Suppressor macrophage (primary cell): ENCODE measurements around the gene OR1J1.
A peak's percentile ranks its signal among the peaks of the same experiment; 100 is the strongest.

Source experiments
- DNase-seq, 4 experiments: peaks; one replicate each; pipeline ENCODE4 v3.0.0-alpha.2; 2020 to 2022
- total RNA-seq, 17 experiments: gene quantifications; one replicate each; lab custom pipeline; 2026; ENCODE audit warnings: mixed read lengths in 6 of 17, inconsistent platforms in 3 of 17; lab: John Stamatoyannopoulos, UW

OR1J1 gene, protein sequence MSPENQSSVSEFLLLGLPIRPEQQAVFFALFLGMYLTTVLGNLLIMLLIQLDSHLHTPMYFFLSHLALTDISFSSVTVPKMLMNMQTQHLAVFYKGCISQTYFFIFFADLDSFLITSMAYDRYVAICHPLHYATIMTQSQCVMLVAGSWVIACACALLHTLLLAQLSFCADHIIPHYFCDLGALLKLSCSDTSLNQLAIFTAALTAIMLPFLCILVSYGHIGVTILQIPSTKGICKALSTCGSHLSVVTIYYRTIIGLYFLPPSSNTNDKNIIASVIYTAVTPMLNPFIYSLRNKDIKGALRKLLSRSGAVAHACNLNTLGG
- 0 to 0.66 (median 0) reads per million in 17 experiments for total RNA-seq

DNA sequence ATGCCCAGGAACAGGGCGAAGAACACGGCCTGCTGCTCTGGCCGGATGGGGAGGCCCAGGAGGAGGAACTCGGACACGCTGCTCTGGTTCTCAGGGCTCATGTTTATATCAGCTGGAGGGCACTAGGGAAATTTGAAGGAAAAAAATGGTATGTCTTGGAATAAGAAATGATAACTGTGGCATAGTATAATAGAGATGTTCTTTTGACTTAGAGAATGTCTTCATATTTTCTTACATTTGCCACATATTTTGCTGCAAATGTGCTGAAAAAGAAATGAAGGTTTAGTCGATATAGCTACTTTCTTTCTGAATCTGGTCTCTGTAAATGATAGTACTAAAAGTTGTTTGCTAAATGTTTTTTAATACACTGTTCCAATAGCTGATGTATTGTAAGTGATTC is at the start of gene OR1J1:
OR1J1 (minus strand) TSS at position 101 of the 400 bp plus-strand sequence; CDS start at position 101, 0 bp downstream.
- DNase-seq: no peak

DNA sequence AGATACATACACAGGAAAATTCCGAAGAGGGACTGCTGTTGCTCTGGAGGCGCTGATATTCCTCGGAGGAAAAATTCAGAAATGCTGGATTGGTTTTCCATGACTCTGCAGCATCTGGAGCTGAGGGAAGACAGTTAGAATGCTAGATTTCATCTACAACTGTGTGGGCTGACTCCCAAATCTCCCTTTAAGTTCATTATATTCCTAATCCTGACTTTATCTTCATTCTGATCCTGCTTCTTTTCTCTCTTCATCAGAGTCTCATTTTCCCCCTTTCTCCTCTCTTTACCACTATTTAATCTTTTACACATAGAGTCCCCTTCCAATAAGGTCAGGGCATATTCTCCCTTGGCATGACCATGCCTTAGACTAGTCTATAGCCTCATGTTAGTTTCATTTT is 49.5 kb upstream of the OR1J1 start, which contains the start of gene OR1N1:
OR1N1 (minus strand) TSS at position 101 of the 400 bp plus-strand sequence; CDS start at position 101, 0 bp downstream.
- no peak for DNase-seq

DNA sequence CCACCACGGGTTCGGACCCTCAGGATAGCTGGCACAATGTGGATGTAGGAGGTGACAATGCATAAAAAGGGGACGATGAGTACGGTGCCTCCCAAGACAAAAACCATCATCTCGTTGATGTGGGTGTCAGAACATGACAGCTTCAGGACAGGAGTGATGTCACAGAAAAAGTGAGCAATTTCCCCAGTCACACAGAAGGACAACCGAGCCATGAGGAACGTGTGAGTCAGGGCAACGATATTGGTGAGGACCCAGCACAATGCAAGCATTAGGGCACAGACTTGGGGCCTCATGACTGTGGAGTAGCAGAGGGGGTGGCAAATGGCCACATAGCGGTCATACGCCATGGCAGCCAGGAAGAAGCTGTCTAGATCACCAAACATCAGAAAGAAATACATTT is 48.9 kb upstream of the OR1J1 start:
- DNase-seq: no peak

DNA sequence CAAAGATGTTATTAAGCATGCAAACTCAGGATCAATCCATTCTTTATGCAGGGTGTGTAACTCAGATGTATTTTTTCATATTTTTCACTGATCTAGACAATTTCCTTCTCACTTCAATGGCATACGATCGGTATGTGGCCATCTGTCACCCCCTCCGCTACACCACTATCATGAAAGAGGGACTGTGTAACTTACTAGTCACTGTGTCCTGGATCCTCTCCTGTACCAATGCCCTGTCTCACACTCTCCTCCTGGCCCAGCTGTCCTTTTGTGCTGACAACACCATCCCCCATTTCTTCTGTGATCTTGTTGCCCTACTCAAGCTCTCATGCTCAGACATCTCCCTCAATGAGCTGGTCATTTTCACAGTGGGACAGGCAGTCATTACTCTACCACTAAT is 41.6 kb upstream of the OR1J1 start:
- DNase-seq: no peak

DNA sequence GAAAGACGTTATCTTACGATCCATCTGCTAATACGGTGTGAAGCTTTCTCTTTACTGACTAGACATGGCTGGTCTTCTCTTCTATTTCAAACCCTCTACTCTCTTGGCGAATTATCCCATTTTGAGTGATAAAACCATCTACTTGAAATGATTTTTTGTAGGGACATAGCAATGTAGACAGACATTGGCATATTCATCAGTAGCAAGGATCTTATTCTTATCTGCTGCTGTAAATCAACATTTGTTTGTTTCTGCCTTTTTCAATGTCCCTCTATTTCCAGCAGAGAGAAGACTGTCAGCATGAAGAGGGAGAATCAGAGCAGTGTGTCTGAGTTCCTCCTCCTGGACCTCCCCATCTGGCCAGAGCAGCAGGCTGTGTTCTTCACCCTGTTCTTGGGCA is 41.1 kb upstream of the OR1J1 start, which contains the start of gene OR1J4:
OR1J4 (plus strand) TSS at position 301 of the 400 bp plus-strand sequence; CDS start at position 301, 0 bp downstream.
- no peak for DNase-seq

DNA sequence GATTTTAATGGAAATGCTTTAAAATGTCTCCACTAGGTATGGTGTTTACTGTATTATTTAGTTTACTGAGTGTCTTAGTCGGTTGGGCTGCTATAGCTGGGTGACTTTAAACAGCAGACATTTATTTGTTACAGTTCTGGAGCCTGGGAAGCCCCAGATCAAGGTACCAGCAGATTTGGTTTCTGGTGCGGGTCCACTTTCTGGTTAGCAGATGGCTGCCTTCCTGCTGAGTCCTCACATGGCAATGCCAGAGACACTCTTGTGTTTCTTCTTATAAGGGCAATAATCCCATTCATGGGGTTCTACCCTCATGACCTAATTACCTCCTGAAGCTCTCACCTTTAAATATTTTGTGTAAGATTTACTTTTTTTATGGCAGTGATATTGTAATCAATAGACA is 40.5 kb upstream of the OR1J1 start:
- DNase-seq: no peak

DNA sequence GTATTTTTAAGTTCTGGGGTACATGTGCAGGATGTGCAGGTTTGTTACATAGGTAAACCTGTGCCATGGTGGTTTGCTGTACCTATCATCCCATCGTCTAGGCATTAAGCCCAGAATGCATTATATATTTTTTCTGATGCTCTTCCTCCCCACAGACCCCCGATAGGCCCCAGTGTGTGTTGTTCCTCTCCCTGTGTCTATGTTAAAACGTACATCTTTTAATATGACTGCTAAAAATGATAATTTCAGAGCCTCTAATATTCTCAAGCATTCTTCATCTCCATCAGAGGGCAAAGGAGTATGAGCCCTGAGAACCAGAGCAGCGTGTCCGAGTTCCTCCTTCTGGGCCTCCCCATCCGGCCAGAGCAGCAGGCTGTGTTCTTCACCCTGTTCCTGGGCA is 32.8 kb upstream of the OR1J1 start, which contains the start of gene OR1J2:
OR1J2 (plus strand) TSS at position 301 of the 400 bp plus-strand sequence; CDS start at position 301, 0 bp downstream.
- DNase-seq: no peak

DNA sequence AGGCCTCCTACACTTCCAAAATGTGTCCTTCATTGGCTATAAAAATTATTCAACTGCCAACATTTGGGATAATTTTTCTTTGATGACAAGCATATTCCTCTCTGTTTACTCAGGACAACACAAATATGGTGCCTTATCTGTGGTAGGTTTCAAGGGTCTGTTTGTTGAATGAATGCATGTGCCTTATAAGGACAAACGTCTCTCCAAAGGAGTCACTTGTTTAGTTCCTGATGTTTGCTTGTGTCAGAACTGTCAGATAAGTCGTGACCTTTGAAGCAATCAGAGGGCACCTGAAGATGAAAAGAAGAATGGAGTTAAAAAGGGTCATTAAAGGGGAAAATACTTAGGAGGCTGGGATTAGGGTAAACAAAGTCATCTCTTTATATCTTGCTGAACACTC is 29.2 kb upstream of the OR1J1 start:
- DNase-seq: no peak

DNA sequence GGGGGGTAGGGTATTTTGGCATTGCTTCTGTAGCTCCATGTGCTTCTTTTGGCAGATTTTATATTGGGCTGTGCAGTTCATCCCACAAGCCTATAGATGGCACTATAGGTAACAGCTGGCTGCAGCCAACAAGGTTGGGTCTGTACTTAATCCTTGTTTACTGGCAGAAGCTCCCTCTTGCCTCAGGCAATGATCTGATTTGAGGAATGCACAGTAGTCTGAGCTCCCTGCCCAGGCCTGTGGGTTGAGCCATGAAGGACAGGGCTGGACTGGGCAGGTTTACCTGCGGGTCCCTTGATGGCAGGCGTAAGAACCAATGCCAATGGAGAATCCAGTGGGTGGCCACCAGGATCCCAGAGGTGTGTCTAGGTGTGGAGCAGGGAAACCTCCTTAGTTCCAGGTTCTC is 21.2 kb upstream of the OR1J1 start:
- DNase-seq: peak; percentile 41 to 60 (median 51)

DNA sequence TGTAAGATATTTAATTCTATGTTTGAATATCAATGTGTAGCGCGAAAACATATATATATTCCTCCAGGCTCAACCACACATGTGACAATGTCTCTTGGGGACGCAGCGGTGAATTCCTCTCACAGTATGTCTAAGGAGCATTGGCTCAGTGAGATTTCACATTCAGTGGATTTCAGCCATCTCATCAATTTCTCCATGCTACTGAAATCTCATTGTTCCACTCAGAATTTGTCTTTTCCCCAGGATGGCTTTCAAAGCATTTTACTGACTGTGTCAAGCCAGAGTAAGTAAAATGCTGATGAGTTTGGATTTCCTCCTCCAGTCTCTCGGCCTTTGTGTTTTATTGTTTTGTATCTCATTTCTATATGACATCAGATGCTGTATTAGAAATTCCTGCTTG is 1.3 kb upstream of the OR1J1 start:
- no peak for DNase-seq

DNA sequence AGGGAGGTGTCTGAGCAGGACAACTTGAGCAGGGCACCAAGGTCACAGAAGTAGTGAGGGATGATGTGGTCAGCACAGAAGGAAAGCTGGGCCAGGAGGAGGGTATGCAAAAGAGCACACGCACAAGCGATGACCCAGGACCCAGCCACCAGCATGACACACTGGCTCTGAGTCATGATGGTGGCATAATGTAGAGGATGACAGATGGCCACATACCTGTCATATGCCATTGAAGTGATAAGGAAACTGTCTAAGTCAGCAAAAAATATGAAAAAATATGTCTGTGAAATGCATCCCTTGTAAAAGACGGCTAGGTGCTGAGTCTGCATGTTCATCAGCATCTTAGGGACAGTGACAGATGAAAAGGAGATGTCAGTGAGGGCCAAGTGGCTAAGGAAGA is 380 bp downstream of the OR1J1 start:
- DNase-seq: no peak

DNA sequence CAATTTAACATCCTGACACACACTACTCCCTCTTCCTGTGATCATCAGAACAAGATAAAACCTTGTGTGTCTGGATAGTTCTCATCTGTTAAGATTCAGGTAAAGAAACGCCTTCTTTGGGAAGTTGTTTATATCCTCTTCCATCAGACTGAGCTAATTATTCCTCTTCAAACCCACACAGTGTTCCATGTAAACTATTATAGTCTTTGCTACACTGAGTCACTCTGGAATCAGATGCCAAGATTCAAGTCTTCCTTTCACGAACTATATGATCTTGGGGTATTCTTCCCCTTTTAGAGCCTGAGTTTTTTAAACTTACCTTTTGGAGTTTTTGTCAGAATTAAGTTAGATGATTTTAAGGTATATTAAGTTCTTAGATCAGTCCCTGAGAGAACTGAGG is 2.0 kb downstream of the OR1J1 start:
- DNase-seq: no peak

DNA sequence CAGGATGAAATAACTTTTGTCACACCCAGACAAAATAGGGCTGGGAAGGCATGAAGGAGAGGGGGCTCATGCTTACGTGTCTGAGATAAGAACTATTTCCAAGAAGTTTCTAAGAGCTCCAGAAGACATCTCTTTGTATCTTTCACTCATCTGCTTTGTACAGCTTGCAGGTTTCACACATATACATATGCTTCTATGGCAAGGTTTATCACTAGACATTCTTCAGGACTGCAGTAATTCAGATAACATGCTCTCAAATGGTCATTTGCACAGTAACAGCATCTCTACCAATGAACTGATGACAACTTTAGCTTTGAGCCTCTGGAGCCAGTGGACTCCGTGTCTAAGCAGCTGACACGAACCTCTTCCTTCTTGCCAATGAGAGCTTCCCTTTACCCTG is 3.2 kb downstream of the OR1J1 start:
- DNase-seq: no peak

DNA sequence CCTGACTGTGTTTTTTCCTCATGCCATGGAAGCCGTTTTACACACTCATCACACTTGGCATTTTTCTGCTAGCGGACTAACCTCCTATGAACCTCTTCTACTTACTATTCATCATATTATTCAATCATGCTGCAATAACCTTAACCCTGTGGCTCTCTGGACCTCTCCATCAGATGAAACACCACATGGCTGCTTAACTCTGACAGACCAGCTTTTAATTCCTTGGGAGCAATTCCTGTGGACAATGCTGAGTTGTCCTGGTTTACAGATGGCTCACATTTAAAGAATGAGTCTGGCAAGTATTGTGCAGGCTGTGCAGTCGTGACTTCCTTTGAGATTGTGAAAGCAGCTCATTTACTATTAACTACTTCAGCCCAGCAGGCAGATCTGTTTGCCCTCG is 9.0 kb downstream of the OR1J1 start:
- no peak for DNase-seq

DNA sequence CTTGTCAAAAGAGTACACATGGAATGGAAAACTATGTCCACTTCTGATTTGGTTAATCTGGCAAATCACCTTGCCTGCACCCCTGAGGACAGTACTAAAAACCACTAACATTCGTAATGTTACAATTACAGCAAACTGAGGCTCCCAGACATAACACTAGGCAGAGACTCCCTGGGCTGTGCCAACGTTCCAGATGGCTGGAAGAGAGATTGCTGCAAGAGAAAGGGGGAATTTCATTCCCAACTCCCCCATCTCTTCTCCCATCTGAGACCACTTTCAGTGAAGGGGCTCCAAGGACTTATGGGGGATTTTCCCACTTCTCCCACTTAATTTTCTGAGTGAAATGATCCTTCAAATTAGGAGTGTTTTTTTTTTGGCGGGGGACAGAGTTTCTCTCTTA is 11.3 kb downstream of the OR1J1 start:
- DNase-seq: no peak

DNA sequence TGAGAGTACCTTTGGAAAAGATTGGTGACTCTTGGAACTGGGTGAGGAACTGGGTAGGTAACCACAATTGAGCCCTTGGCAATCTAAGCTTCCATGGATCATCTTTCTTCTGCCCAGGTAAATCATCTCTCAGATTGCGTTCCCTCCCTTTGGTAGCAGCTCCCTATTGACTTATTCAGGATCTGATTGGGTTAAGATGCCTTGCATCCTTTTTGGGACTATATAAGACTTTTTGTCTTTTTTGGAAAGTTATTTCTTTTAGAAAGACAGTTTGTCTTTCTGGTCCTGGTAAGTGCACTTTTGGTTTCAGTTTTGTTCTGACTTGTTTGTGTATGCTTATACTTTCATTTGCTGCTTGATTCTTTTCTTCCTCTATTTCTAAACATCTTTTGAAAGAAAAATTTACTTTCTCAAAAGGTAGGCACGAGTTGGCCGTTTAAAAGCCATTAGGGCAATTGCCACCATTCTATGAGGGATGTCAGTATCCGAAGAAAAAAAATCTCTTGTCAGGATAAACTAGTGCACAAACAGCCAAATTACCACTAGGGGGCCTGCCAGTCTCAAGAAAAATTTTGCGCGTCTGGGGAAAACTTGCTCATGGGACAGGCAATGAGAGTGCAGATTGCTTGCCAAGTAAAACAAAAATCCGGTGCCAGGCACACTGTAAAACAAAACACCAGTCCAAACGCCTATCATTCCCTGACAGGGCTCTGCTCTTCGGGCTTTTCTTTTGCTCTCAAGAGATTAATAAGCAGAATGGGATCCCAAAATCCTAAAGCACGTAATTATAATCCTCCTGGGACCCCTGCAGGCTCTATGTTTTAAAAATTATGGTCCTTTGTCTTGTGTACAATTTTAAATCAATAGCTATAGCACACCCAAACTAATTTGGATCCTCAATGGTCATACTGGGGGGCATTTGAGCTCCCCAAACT is 12.8 kb downstream of the OR1J1 start:
- DNase-seq: peak; percentile 83 to 90 (median 84)

DNA sequence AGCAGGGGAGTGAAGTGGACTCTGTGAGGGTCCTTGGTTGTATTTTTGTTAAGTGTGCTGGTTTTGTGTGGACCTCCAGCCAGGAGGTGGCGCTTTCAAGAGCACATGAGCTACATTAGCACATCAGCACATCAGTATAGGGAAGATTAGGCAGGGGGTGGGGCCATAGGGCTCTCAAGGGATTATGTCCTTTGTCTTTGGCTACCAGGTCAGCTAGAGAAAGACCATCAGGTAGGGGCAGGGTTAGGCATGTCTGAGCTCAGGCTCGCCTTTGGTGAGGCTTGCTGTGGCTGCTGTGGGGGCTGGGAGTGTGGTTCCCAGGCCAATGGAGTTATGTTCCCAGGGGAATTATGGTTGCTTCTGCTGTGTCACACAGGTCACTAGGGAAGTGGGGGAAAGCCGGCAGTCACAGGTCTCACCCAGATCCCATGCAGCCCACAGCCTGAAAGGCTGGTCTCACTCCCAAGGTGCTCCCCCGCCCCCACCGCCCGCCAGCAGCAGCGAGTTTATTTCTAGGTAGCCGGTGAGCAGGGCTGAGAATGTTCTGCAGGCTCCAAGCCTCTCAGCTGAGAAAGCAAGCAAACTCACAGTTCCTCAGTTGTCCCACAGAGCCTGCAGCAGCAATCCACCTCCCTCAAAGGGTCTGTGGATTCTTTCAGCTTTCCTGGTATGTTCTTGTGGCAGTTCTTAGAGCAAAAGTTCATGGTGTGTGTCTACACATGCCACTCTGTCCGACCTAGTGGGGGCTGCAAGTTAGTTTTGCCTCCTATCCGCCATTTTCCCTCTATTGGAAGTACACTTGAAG is 13.7 kb downstream of the OR1J1 start:
- peak; percentile 11 to 42 (median 27) for DNase-seq

DNA sequence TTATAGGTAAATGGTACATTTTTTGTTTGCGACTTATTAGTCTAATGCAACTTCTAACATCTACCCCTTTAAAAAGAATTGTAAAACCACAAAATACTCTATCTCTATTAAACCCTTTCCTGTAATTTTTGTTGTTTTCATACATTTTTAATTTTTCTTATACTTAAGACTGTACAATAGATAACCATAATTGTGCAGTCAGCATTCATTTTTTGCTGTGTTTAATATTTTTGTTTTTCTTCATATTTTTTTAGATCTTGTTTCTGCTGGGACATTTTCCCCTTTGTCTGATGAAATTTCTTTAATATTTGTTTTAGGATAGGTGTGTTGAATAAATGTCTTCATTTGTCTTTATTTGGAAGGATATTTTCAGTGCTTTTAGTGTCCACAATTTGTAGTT is 19.9 kb downstream of the OR1J1 start:
- no peak for DNase-seq

DNA sequence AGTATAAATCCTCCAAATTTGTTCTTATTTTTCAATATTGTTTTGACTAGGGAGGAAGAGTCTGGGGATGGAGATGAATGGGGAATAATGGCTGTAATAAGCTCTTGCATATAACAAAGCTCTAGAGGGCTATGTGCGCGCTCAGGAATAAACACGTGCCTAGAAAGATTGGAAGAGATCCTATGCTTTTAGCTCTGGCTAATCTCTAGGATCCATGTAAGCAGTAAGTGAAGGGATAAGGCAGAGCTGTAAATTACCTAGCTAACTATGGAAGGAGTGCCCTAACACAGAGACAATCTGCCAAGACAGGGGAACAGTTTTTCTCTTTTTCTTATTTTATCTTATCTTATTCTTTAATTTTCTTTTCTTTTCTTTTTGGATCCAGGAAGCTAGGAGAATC is 21.6 kb downstream of the OR1J1 start:
- DNase-seq: no peak

DNA sequence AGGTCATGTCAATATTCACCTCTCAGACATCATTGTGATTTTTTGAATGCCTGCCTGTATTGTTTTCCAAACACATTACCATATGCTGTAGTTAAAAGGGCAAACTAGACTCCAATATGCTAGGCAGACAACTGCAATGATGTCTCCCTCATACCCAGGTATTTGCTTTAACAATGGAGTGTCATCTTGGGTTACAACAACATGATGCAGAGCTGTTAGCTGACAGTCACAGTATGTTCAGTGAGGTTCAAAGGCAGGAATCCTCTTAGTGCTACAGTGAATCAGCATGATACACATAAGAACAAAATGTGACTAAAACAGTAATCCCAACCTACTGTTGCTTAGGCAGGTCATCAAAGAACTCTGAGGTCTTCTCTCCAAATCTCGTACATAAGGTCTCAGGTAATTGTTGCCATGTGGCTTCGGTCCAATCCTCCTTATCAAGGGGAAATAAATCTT is 24.0 kb downstream of the OR1J1 start:
- DNase-seq: no peak

DNA sequence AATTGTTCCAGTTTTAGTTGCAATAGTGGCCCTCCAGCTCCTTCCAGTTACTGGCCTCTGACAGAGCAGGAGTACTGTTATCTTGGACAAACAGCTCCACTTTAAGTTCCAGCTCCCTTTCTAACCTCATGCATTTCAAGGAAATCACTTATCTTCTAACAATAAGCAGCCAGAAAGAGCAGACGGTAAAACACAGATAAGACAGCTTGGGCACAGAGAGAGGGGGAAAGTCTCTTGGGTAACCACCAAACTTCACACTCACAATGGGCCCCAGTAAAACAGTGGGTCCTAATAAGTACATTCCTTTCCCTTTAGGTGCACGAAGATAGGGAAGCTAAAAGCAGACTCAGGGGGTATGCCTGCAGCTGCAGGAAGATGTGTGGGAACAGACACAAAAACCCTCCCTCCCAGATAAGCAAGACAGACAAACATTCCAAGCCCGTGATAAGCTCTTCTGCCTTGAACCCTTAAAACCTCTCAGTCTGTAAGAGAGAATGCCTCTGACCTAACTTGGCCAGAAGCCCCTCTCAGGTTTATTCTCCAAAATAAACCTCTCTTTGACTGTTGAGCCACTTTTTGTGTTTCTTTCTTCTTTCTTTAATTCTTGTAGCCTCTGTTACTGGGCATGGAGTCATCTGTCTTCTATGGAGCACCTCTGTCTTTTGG is 30.8 kb downstream of the OR1J1 start:
- no peak for DNase-seq
